GM21360 (cell line): ENCODE measurements around the gene EFCC1.
A peak's percentile ranks its signal among the peaks of the same experiment; 100 is the strongest.

Source experiments
- ATAC-seq: cut with Tn5 transposase; IDR thresholded peaks from one replicate; pipeline ENCODE4 v1.9.1; 2021; ENCODE audit warnings: mild to moderate bottlenecking, moderate library complexity; ENCODE audit not compliant: unreplicated experiment

EFCC1 gene

GRCh38 chr3:129013491-129013891 is 12.4 kb downstream of the EFCC1 start:
- ATAC-seq: no peak

DNA sequence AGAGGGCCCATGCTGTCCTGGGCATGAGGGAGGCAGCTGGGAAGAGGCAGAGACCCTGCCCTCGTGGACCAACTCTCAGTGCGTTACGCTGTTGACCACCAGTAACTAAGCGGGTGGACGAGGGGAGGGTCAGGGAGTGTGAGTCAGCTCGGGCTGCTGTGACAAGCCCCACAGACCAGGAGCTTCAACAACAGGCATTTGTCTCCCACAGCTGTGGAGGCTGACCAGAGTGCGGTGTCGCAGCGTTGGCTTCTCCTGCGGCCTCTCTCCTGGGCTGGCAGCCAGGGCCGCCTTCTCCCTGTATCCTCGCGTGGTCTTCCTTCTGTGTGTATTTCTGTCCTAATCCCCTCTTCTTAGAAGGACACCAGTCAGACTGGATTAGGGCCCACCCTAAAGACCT is 13.0 kb downstream of the EFCC1 start:
- no peak for ATAC-seq

- no peak for ATAC-seq
Measured at GRCh38 chr3:129014793-129015345, 13.8 kb downstream of the EFCC1 start.

- ATAC-seq: no peak
Measured at GRCh38 chr3:129015388-129016105, 14.4 kb downstream of the EFCC1 start.

- no peak for ATAC-seq
Measured at GRCh38 chr3:129016356-129016719, 15.2 kb downstream of the EFCC1 start.

- ATAC-seq: no peak
Measured at GRCh38 chr3:129016720-129017483, 15.8 kb downstream of the EFCC1 start.

DNA sequence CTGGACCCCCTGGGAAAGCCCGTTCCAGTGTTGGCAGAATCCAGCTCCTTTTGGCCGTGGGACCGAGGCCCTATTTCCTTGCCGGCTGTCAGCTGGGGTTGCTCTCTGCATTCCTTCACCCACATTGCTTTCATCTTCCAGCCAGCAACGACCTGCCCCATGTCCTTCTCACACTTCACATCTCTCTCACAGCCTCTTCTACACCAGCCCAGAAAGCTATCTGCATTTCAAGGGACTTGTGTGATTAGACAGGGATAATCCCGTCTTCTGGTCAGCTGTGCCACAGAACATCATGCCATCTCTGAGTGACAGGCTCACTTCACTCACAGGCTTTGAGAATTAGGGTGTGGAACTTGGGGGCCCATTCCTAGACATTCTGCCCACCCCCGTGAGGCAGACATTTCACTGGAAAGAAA is 16.4 kb downstream of the EFCC1 start:
- ATAC-seq: no peak

DNA sequence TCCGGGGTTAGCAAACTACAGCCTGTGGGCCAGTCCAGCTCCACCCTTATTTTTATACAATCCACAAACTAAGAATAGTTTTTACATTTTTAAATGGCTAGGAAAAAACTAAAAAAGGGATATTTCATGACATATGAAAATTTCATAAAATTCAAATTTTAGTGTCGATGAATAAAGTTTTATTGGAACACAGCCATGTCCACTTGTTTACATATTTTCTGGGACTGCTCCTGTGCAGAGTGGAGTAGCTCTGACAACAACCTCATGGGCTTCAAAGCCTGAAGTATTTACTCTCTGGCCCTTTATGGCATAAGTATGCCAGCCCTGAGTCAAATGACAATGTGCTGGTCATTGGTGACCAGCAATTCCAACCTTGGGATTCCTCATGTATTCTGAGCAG is 17.2 kb downstream of the EFCC1 start:
- no peak for ATAC-seq

- ATAC-seq: no peak
Measured at GRCh38 chr3:129018751-129019150, 17.6 kb downstream of the EFCC1 start.

GRCh38 chr3:129019266-129019665 is 18.2 kb downstream of the EFCC1 start:
- no peak for ATAC-seq

DNA sequence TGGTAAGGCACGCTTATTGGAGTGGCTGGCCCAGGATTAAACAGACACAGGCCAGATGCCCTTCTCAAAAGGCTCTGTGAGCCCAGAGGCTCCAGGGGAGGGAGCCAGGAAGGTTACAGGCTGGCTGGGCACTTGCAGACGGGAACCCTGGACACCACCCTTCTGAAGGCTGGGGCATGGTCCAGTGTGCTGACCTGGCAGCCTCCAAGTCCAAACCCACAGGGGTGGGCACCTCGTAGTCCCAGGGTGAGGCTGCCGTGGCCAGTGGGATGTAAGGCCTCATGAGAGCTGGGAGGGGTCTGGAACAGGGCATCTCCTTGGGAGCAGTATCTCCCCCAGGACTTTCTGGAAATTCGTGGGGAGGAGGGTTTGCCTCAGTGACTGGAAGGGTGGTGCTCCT is 19.6 kb downstream of the EFCC1 start:
- ATAC-seq: no peak

- no peak for ATAC-seq
Measured at GRCh38 chr3:129021140-129021551, 20.0 kb downstream of the EFCC1 start.

DNA sequence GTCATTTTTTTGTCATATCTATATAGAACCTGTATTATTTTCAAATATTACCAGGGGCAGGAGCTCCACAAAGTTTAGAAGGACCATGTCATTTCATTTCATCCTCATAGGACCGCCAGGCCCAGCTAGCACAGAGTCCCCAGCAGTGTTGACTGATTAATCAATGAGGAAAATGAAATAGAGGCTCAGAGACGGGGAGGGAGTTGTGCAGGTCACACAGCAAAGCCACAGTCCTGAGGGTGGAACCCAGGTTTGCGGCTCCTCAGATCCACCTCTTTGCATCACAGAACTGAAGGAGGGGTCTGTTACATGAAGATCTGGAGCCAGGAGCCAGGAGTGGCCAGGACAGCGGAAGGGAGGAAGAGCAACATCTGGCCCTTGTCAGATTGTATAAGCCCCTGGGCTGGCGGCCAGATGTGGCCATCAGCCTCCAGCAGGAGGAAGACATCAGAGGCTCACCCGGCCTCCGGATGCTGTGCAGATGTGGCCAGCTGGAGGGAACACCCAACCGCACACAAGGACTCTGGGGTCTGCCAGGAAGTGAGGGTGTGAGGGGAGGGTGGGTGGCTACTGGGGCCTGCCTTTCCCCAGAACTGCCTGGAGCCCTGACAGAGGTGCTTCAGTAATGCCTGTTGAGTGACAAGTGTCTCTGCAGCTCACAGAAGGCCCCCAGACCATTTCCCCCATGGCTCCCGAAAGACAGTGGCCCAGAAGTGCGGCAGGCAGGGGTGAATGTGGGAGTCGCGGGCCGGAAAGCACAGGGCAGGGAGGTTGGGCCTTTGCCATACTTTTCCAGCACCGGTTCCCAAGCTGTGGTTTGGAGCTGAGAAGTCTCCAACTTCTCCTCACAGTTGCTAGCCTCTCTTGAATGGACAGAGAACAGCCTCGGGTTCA is 21.3 kb downstream of the EFCC1 start:
- no peak for ATAC-seq

- ATAC-seq: no peak
Measured at GRCh38 chr3:129023008-129023358, 21.9 kb downstream of the EFCC1 start.

DNA sequence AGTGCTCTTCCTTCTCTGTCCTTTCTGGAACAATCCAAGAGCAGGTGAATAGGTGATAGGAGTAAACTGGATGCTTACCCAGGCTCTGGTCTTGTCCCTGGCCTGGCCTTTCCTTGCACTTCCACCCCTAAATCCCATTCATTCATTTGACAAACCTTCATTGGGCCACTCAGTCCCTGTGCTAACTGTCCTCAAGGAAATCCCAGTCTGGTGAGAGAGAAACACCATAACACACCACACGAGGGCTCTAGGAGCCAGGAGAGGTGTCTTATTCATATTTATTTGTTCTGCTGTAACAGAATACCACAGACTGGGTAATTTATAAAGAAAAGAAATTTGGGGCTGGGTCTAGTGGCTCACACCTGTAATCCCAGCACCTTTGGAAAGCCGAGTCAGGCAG is 22.8 kb downstream of the EFCC1 start:
- ATAC-seq: no peak

DNA sequence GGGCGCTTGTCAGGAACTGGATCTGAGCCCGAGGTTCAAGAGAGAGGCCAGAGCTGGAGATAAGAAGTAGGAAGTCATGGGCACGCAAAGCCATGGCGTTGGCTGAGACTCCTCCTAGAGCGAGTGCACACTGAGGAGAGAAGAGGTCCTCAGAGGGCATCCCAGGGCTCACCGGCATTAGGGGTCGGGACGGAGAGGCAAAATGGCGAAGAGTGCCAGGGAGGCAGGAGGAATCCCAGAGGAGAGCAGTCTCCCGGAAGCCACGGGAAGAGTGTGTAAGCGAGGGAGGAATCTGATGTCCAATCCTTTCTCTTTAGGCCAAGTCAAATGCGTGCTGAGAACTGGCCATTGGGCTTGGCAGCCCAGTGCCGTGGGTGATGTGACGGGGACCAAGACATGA is 24.0 kb downstream of the EFCC1 start:
- no peak for ATAC-seq

- no peak for ATAC-seq
Measured at GRCh38 chr3:129025691-129026435, 24.8 kb downstream of the EFCC1 start.

DNA sequence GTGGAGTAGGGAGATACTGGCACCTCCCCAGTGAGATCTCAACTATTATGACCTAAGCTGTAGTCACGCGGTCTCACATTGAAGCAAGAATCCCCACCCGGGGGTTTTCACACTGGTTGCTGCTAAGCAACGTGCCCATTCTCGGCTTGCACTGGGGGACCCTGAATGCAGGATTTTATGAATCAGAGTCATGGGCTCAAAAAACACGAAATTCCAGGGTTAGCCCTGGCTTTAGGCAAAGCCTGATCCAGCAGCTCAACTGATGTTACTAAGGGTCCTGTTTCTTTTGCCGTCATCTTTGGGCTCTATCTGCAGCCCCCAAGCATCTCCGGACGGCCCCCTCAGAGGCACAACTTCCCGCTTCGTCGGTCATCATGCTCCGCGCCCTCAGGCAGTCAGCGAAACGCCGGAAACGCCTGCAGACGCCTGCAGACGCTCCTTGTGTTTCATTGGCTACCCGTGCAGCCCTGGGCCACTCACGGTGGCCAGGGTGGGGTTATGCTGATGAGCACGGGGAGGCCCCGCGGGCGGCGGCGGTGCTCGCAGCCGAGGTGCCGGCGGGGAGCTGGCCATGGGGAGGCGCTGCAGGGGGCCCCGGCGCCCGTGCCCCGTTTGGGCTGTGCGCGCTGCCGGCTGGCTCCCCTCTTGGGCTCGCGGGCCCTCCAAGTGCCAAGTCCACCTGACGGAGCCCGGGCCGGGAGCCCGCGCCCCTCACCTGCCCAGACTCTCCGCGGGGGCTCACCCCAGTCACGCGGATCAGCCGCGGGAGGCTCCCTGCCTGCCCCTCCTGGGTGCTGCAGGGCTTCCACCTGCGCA is 25.8 kb downstream of the EFCC1 start:
- peak; percentile 96 for ATAC-seq

- ATAC-seq: no peak
Measured at GRCh38 chr3:129027544-129027880, 26.4 kb downstream of the EFCC1 start.

DNA sequence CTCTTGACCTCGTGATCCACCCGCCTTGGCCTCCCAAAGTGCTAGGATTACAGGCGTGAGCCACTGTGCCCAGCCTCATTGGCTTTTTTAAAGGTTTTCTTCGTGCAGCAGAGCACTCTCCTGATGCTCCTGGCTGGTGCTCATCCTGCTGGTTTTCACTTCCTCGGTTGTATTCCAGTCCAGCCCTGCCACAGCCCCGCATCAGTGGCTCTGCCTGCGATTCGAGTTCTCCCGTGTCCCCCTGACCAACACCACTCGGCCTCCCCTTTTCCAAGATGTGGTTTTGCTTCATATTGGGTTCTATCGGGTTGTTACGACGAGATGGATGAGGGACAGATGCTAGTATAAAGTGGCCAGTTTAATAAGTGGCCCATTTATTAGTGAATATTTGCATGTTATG is 27.8 kb downstream of the EFCC1 start:
- no peak for ATAC-seq
